Thyroid gland (tissue), 4 donors: ENCODE measurements around the gene RAB40A.

Experiments
- CTCF ChIP-seq, 6 experiments: fragments of 200-600 bp in 3 of 6; fragments of 450-650 bp in 3 of 6; sonication (generic) in 3 of 6; IDR thresholded peaks; one replicate each; pipeline ENCODE4 v1.5.1; 2016 to 2019; ENCODE audit warnings: antibody characterized with exemption in 6 of 6, mild to moderate bottlenecking in 2 of 6, inconsistent platforms in 1 of 6, moderate library complexity in 1 of 6
- POLR2A ChIP-seq, 2 donors: fragments of 450-650 bp; IDR thresholded peaks; one replicate each; pipeline ENCODE4 v1.6.1; 2017; ENCODE audit warnings: antibody characterized with exemption in 2 of 2, mild to moderate bottlenecking in 2 of 2, moderate library complexity in 1 of 2

GRCh38 chrX:103498786-103499185 lies 20.5 kb downstream of the RAB40A start:
- no peak for TF ChIP-seq CTCF (IDR thresholded peaks at IDR 0.05)
- TF ChIP-seq POLR2A (IDR thresholded peaks at IDR 0.05): no peak
